ENCODE data around the gene ALKBH5.

GRCh38 chr17:18156171-18156975 is 27.3 kb upstream of the ALKBH5 start:
- TF ChIP-seq CTCF (IDR thresholded peaks at IDR 0.05; ENCODE audit: low read length) (peak; percentile 38; the same call in 1 of the 2 replicates), EZH2 (IDR thresholded peaks at IDR 0.05; ENCODE audit: borderline replicate concordance, low read length) (no peak)

All from OCI-LY1 (cell line).